Fibroblast of the conjunctiva (primary cell): ENCODE data around the gene PLD3.
A peak's percentile ranks its signal among the peaks of the same experiment; 100 is the strongest.
"Not testable (repeated sequence)": the region's sequence is repeated elsewhere in the genome, so short reads cannot be mapped to it uniquely, and the experiment has no call there.

Source experiments
- DNase-seq: peaks from one replicate; pipeline ENCODE4 v3.0.0-alpha.2; 2010; ENCODE audit warnings: low read depth

Gene PLD3

GRCh38 chr19:40332669-40333068 lies 15.8 kb upstream of the PLD3 start:
- DNase-seq = no peak

- not testable (repeated sequence) for DNase-seq
These were observed 15.4 kb upstream of the PLD3 start for GRCh38 chr19:40333083-40333482.

GRCh38 chr19:40335101-40335500 lies 13.4 kb upstream of the PLD3 start:
- DNase-seq = no peak

DNA sequence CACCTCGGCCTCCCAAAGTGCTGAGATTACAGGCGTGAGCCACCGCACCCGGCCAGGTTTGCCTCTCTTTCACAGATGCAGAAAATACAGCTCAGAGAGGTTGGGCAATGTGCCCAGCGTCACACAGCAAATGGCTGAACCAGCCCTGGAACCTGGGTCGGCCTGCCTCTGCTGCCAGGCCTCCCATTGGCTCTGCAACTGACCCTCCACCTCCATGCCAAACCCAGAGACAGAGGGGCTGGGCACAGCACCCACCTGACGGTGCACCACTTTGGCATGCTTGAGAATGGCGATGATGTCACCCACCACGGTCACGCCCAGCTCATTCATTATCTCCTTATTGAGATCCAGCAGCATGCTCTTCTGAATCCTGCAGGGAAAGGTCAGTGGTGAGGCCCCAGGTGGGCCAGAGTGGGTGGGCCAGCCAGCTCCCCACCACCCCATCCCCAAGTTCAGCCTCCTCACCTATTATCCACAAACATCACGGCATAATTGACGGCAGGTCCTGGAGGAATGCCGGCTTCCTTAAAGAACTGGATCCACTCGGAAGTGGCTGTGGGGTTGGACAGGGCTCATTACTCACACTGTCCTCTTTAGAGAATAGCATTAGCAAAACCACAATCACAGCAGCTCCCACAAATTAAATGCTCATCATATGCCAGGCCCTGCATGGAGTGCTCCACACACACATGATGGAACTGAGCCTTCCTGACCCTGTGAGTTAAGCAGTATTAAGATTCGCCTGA lies 12.5 kb upstream of the PLD3 start:
- DNase-seq = no peak

- no peak for DNase-seq
These were observed 11.9 kb upstream of the PLD3 start for GRCh38 chr19:40336601-40336900.

DNA sequence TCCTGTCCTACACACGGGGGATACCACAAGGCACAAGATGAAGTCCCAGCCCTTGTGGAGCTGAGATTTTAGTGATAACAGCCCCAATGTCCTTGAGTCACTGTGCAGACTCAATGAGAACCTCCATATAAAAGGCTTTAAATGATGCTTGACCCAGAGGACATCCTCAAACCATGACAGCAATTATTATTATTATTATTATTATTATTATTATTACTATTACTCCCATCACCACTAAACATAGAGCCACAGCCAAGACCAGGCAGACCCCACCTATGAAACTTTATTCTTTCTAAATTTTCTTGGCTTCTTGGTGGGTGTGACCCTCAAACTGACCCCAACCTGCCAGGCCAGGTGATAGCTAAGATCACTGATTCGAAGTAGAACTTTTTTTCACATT lies 11.4 kb upstream of the PLD3 start:
- DNase-seq = no peak

- no peak for DNase-seq
These were observed 10.9 kb upstream of the PLD3 start for GRCh38 chr19:40337594-40337993.

DNA sequence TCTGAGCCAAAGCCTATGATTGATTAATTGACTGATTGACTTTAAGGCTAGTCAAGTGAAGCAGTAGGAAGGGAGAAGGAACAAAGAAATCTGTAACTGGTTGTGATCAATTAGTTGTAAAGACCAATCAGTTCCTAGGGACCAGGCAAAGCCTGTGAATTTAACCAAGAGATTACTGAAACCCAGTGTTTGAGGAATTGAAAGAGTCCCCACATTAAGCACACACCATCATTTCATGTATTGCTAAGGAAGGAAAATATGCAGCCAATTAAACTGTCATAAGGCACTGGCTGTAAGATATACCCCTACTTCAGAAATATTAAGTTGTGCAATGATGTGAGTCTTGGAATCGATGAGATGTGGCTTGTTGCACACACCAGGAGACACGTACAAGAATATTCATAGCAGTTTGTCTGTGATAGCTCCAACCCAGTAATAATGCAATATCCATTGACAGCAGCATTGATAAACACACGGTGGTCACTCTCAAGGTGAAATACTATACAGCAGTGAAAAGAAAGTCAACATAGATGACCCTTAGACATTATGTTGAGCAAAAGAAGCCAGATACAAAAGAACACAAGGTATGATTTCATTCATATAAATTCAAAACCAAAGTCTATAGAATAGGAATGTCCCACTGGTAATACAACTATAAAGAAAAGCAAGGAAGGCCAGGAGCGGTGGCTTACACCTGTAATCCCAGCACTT lies 9.3 kb upstream of the PLD3 start:
- DNase-seq = no peak

DNA sequence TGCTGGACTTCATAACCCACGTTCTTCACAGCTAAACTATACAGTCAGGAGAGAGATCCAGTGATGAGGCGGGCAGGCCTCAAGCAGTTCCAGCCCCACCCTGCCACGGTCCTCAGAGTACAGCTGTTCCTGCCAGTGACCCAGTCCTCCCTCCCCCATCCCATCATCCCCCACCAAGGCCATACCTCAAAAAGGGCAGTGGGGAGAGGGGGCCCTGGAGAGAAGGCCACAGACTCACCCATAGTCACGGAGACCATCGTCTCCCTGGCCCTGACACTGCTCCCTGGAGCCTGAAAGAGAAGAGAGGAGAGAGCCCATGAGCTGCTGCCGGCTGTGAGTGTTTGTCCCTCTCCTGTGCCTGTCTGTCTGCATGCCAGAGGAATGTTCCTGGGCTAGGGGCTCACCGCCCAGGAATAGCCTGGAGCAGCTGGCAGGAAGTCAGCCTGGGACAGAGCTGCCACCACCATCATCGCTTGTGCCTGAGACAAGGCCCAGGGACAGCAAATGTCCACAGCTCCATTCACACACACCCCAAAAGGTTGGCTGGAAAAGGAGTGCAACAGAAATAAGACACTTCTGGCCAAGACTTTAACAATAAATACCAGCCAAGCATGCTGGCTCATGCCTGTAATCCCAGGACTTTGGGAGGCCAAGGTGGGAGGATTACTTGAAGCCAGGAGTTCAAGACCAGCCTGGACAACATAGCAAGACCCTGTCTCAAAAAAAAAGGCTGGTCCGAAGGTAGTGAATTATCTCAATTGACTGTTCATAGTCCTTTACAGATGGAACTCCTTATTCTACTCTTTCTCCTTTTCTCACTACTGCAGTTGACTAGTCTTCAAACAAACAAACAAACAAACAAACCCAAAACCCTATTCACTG lies 6.7 kb upstream of the PLD3 start:
- DNase-seq = no peak

GRCh38 chr19:40342644-40343311 lies 5.7 kb upstream of the PLD3 start:
- DNase-seq = no peak

- DNase-seq = no peak
These were observed 4.1 kb upstream of the PLD3 start for GRCh38 chr19:40344422-40344821.

GRCh38 chr19:40348961-40349507 lies 539 bp downstream of the PLD3 start:
- peak; percentile 43 for DNase-seq

DNA sequence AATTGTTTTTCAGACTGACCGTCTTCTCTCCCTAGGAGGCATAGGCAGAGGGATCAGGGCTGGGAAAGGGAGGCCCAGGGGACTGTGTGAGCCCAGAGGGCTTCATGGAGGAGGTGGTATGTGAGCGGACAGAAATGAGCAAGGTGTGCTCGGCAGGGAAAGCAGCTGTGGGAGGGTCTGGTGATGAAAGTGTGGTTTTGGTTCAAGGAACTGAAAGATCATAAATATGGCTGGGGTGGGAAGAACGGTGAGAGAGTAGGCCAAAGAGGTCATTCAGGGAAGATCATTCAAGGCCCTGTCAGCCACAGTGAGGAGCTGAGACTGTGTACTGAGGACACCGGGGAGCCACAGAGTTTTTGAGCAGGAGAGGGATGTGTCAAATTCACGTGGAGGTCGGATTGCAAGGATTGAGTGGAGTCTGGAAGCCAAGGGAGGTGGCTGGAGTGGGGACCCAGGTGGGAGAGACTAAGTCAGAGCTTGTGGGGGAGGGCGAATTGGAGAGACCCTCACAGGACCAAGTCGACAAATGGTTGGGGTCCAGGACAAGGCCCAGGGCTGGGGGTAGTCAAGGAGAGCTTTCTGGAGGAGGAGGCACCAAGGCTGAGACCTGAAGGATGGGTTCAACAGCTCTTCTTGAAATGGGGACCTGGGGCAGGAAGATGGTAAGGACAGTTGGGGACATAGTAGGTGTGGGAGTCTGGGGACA lies 7.6 kb downstream of the PLD3 start:
- DNase-seq = no peak

DNA sequence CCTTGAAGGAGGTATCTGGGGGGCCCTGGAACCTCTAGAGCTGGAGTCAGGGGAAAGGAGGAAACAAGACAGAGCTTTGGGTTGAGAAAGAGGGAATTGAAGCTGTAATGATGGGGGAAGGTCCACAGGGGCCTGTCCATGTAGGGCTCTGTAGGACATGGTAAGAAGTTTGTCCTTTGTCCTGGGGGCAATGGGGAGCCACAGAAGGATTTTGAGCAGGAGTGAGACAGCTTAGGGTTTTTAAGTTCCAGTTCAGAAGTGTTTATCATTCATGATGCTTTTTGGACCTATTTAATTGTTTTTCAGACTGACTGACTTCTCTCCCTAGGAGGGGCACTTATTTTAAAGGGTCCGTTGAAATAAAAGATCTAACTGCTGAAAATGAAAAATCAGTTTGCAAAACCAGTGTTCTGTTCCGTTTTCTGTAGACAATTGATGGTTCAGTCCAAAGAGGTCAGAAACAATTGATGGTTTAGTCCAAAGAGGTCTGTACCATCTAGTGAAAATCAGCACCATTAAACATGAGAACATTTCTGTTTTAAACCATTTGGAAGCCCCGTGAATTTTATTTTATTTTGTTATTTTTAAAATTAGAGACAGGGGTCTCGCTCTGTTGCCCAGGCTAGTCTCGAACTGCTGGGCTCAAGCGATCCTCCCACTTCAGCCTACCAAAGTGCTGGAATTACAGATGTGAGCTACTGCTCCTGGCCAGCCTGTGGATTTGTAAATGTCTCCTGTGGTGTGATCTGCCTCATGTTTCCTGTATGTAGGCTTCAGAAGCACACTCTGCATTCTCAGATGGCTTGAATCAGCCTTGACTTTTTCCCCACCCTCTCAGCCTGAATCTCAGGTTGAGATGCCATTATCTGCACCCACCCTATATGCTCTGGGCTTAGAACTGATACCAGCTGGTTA lies 8.4 kb downstream of the PLD3 start:
- DNase-seq = no peak

- DNase-seq = no peak
These were observed 9.1 kb downstream of the PLD3 start for GRCh38 chr19:40357640-40358039.

- no peak for DNase-seq
These were observed 10.3 kb downstream of the PLD3 start for GRCh38 chr19:40358773-40359172.

- no peak for DNase-seq
These were observed 11.7 kb downstream of the PLD3 start for GRCh38 chr19:40360020-40360707.

- DNase-seq = no peak
These were observed 12.3 kb downstream of the PLD3 start for GRCh38 chr19:40360708-40361241.

DNA sequence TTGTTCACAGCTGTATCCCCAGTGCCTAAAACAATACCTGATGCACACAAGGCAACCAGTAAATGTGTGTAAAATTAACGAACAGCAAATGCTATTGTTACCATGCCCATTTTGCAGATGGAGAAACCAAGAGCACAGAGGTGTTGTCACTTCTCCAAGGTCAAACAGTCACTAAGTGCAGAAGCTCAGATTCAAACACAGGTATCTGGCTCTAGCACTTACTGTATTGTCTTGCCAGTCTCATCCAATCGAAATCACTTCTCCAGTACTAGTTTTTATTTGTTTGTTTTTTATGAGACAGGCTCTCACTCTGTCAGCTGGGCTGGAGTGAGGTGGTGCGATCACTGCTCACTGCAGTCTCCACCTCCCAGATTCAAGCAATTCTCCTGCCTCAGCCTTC lies 13.7 kb downstream of the PLD3 start:
- no peak for DNase-seq
